HG03039 (cell line): ENCODE measurements around the gene CDK3.
"Not testable (repeated sequence)": the region's sequence is repeated elsewhere in the genome, so short reads cannot be mapped to it uniquely, and the experiment has no call there.

ENCODE experiments used
- ATAC-seq: cut with Tn5 transposase; IDR thresholded peaks from one replicate; pipeline ENCODE4 v1.9.1; 2021; ENCODE audit warnings: mild to moderate bottlenecking, moderate library complexity; ENCODE audit not compliant: unreplicated experiment

The CDK3 gene

GRCh38 chr17:76000755-76001521, at the start of gene CDK3:
Gene CDK3 (plus strand): TSS chr17:76000855. CDS start chr17:76001426, 571 bp downstream.
- ATAC-seq = no peak

- no peak for ATAC-seq
Measured at GRCh38 chr17:75950855-75951554, 49.6 kb upstream of the CDK3 start.

DNA sequence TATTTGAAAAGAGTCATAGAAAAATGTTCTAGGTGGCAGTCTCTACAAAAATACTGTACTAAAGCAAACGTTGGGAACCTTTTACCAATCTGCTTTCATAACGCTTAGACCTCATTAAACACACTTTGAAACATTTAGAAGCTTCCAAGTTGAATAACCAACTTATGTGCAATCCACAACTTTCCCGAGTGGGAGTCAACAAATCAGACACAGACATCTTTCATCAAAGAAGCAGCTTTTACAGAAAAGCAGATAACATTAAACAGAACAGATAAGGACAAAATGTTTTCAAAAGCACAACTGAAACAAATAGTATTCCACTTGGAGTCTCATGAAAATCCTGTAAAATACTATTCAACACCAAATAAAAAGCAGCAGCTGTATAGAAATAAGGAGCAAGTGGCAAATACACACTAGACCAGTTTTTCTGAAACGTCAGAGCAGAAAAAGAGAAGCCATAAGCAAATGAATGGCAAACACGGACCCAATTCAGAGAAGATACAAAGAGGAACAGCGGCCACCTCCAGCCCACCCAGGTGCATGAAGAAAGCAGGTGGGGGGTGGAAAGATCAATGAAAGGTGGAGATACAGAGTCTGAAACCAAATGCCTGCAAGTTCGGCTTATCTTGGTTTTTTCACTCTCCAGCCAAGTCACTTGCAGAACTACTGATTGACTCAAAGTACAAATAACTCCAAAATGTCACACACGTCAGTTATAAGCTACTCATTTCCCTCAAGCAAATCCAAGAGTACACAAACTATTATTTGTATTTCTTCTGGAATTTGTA, 41.4 kb upstream of the CDK3 start:
- ATAC-seq = no peak

DNA sequence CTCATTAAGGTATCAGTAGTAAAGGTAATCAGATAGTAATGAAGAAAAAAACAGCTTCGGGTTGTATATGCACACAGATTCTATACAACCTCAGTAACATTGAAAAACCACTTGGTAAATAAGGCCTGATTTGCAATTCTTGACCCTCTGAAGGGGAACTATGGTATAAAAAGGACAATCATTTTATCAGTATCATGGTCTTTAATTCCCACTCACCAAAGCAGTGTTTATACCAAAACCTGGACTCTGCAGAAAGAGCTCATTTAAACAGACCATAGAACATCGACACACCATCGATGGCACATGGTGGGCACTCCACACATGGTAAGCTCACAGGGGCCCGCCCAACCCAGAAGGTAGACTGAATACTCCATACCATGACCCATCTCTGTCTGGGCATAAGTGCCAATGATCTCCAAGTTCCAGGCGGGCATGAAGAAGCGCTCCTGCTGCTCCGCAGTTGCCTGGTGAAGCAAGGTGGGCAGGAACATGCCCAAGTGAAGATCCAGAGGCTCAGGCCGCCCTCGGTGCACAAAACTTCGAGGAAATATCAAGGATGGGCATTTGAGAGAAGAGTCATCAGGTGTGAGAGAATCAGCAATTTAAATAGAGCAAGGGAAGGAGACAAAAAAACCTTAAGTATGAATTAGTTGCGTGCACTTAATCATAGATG, 40.7 kb upstream of the CDK3 start:
- no peak for ATAC-seq

GRCh38 chr17:75965468-75965867, 35.2 kb upstream of the CDK3 start:
- no peak for ATAC-seq

GRCh38 chr17:75969044-75969443, 31.6 kb upstream of the CDK3 start:
- ATAC-seq = not testable (repeated sequence)

DNA sequence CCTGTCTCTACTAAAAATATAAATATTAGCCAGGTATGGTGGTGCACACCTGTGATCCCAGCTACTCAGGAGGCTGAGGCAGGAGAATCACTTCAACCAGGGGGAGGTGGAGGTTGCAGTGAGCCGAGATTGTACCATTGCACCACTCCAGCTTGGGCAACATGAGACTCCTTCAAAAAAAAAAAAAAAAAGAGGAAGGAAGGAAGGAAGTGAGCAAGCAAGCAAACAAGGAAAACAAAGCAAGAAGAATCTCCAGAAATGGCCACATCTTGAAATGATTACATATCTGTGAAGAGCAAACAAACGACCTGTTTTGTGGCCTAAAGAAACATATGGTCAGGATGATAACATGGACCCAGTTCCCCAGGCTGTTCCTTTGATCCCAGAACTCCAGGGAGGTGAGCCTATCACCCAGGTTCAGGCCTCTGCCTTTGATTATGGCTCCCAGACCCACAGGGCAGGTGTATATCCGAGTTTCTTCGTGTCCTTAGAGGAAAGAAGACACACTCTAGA, 30.6 kb upstream of the CDK3 start:
- ATAC-seq = no peak

DNA sequence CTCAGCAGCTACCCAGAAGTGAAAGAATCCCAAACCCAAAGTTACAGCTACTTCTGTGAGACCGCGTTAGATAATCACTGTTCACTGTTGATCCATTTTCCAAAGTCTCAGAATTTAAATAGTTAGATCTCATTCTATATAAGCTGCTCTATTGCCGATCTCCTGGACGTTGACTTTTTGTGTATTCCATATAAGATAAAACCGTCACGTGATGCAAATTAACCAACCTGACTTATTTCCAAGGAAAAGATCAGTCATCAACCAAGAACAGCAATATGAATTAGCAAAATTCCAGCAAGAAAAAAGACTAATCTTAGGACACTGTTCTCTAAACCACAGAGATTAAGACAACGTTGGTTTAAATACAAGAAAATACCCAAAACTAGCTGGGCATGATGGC, 30.0 kb upstream of the CDK3 start:
- ATAC-seq = no peak

- ATAC-seq = not testable (repeated sequence)
Measured at GRCh38 chr17:75975187-75975586, 25.5 kb upstream of the CDK3 start.

- no peak for ATAC-seq
Measured at GRCh38 chr17:75975757-75976174, 24.9 kb upstream of the CDK3 start.

- ATAC-seq = no peak
Measured at GRCh38 chr17:75976175-75976848, 24.3 kb upstream of the CDK3 start.

DNA sequence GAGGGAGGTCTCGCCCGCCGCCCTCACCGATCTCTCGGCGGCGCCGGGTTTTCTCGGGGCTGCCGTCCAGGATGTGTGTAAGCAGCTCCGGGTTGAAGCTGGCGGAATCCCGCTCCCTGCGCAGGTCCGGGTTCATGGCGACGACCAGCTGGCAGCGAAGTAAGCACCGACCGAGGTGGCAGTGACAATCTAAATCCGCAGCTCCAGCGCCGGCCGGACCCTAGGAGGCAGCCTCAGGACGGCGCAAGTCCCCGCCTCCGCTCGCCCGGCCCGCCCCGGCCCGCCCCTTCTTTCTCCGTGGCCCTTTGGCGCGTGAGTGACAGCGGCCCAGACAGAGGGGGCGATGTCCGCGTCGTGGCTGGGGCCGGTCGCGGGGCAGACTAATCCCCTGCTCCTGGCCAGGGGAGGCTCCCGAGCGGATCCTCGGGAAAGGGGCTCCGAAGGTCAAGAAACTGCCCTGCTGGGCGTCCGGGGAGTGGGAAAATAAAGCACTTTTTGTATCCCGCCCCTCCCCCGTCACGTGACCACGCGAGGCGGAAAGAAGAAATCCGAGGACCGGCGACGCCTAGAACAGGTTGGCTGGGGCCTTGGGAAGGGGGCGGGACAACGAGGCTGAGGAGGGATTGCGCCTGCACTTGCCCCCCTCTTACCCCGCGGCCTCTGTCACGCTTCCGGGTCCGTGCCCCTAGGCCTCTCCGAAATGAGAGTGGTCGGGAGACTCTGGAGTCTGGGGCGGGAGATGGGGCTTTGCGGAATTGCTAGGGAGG, 21.5 kb upstream of the CDK3 start, which contains the start of the genes ACOX1 and TEN1:
ACOX1 (minus strand) TSS at position 229 of the 767 bp plus-strand sequence; CDS start at position 136, 93 bp downstream.
TEN1 (plus strand) TSS at position 303 of the 767 bp plus-strand sequence. CDS start 6,953 bp downstream, outside the sequence.
- peak; percentile 87 for ATAC-seq

DNA sequence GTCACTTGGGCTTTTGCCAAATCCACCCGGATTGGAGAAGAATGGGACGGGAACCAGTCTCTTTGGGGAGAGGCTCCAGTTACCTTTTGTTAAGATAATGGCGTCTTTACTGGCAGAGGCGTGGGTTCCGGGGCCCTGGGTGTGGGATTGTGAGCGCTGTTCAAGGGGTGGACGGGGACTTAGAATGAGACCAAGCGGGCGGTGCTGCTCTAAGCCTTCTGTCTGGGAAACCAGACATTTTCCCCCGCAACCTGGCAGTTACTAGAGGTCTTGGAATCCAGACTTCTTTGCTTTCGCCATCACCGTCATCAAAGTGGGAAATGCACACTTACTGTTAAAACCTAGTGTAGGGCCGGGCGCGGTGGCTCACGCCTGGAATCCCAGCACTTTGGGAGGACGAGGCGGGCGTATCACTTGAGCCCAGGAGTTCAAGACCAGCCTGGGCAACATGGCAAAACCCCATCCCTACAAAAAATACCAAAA, 20.9 kb upstream of the CDK3 start:
- peak; percentile 22 for ATAC-seq

GRCh38 chr17:75980188-75981018, 20.3 kb upstream of the CDK3 start:
- ATAC-seq = no peak

DNA sequence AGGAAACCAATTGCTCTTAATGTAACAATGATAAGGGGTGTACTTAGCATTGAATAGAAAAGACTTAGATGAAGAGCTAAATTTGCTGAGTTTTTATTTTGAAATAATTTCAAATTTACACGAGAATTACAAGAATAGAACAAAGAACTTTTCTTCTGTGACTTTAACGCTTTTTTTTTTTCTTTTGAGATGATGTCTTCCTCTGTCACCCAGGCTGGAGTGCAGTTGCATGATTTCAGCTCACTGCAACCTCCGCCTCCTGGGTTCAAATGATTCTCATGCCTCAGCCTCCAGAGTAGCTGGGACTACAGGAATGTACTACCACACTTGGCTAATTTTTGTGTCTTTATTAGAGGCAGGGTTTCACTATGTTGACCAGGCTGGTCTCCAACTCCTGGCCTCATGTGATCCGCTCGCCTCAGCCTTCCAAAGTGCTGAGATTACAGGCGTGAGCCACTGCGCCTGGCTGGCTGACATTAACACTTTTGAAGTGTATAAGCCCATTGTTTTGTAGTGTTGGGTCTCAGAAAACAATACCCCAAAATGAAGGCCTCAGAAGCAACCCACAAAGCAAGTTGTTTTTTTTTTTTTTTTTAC, 19.5 kb upstream of the CDK3 start:
- no peak for ATAC-seq

DNA sequence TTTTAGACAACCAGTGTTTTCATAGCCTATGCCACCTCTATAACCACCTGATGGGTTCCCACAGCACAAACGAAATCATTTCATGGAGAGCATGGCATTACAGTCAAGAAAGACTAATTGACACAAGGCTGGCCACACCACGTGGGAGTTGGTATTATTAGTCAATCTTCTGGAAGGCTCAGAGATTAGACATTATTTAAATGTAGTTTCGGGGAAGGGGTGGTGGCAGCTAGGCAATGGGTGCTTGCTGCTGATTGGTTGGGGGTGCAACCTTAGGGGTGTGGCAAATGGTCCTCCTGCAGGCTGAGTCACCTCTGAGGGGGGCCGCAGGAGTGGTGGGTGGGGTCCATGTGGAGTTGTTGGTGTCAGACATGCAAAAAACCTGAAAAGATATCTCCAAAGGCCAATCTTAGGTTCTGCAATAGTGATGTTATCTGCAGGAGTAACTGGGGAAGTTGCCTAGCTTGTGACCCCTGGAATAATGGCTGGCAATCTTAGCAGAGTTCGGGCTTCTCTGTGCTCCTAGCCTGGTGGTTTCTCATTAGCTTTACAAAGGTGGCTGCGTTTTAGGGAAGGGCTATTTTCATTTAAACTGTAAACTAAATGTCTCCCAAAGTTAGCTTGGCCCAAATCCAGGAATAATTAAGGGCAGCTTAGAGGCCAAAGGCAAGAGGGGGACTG, 17.0 kb upstream of the CDK3 start:
- no peak for ATAC-seq

- ATAC-seq = no peak
Measured at GRCh38 chr17:75985986-75986385, 14.7 kb upstream of the CDK3 start.
